ENCODE measurements around the gene PRDM13.
A peak's percentile ranks its signal among the peaks of the same experiment; 100 is the strongest.

Gene PRDM13

GRCh38 chr6:99589290-99589672, 17.4 kb upstream of the PRDM13 start:
- TF ChIP-seq OSR1 (CRISPR knock-in tag; IDR thresholded peaks at IDR 0.05) (no peak), ESRRG (CRISPR knock-in tag; IDR thresholded peaks at IDR 0.05) (no peak), SNAI2 (CRISPR knock-in tag; IDR thresholded peaks at IDR 0.05) (no peak), ZNF565 (CRISPR knock-in tag; conservative IDR thresholded peaks at IDR 0.05; ENCODE audit: low read depth) (no peak), PPARA (CRISPR knock-in tag; IDR thresholded peaks at IDR 0.05; ENCODE audit: borderline replicate concordance) (no peak), CSRNP3 (CRISPR knock-in tag; IDR thresholded peaks at IDR 0.05) (no peak), RARB (CRISPR knock-in tag; IDR thresholded peaks at IDR 0.05) (no peak), TCF4 (CRISPR knock-in tag; IDR thresholded peaks at IDR 0.05; ENCODE audit: borderline replicate concordance) (no peak), ZC3H10 (CRISPR knock-in tag; IDR thresholded peaks at IDR 0.05) (no peak), BACH2 (CRISPR knock-in tag; IDR thresholded peaks at IDR 0.05; ENCODE audit: borderline replicate concordance) (no peak), ZNF70 (CRISPR knock-in tag; IDR thresholded peaks at IDR 0.05) (no peak), ZFP30 (CRISPR knock-in tag; IDR thresholded peaks at IDR 0.05) (no peak), CSDC2 (CRISPR knock-in tag; IDR thresholded peaks at IDR 0.05) (no peak), ZNF8 (CRISPR knock-in tag; IDR thresholded peaks at IDR 0.05) (no peak), GLIS3 (CRISPR knock-in tag; IDR thresholded peaks at IDR 0.05) (no peak)
- TF ChIP-seq, protein P1, sequence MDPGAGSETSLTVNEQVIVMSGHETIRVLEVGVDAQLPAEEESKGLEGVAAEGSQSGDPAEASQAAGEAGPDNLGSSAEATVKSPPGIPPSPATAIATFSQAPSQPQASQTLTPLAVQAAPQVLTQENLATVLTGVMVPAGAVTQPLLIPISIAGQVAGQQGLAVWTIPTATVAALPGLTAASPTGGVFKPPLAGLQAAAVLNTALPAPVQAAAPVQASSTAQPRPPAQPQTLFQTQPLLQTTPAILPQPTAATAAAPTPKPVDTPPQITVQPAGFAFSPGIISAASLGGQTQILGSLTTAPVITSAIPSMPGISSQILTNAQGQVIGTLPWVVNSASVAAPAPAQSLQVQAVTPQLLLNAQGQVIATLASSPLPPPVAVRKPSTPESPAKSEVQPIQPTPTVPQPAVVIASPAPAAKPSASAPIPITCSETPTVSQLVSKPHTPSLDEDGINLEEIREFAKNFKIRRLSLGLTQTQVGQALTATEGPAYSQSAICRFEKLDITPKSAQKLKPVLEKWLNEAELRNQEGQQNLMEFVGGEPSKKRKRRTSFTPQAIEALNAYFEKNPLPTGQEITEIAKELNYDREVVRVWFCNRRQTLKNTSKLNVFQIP (CRISPR knock-in tag; IDR thresholded peaks at IDR 0.05; ENCODE audit: borderline replicate concordance, low read depth), result no peak
- TF ChIP-seq, protein P2, sequence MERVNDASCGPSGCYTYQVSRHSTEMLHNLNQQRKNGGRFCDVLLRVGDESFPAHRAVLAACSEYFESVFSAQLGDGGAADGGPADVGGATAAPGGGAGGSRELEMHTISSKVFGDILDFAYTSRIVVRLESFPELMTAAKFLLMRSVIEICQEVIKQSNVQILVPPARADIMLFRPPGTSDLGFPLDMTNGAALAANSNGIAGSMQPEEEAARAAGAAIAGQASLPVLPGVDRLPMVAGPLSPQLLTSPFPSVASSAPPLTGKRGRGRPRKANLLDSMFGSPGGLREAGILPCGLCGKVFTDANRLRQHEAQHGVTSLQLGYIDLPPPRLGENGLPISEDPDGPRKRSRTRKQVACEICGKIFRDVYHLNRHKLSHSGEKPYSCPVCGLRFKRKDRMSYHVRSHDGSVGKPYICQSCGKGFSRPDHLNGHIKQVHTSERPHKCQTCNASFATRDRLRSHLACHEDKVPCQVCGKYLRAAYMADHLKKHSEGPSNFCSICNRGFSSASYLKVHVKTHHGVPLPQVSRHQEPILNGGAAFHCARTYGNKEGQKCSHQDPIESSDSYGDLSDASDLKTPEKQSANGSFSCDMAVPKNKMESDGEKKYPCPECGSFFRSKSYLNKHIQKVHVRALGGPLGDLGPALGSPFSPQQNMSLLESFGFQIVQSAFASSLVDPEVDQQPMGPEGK (CRISPR knock-in tag; IDR thresholded peaks at IDR 0.05; ENCODE audit: borderline replicate concordance), result no peak
- TF ChIP-seq, protein P3, sequence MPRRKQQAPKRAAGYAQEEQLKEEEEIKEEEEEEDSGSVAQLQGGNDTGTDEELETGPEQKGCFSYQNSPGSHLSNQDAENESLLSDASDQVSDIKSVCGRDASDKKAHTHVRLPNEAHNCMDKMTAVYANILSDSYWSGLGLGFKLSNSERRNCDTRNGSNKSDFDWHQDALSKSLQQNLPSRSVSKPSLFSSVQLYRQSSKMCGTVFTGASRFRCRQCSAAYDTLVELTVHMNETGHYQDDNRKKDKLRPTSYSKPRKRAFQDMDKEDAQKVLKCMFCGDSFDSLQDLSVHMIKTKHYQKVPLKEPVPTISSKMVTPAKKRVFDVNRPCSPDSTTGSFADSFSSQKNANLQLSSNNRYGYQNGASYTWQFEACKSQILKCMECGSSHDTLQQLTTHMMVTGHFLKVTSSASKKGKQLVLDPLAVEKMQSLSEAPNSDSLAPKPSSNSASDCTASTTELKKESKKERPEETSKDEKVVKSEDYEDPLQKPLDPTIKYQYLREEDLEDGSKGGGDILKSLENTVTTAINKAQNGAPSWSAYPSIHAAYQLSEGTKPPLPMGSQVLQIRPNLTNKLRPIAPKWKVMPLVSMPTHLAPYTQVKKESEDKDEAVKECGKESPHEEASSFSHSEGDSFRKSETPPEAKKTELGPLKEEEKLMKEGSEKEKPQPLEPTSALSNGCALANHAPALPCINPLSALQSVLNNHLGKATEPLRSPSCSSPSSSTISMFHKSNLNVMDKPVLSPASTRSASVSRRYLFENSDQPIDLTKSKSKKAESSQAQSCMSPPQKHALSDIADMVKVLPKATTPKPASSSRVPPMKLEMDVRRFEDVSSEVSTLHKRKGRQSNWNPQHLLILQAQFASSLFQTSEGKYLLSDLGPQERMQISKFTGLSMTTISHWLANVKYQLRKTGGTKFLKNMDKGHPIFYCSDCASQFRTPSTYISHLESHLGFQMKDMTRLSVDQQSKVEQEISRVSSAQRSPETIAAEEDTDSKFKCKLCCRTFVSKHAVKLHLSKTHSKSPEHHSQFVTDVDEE (CRISPR knock-in tag; IDR thresholded peaks at IDR 0.05), result no peak
- TF ChIP-seq, protein P4, sequence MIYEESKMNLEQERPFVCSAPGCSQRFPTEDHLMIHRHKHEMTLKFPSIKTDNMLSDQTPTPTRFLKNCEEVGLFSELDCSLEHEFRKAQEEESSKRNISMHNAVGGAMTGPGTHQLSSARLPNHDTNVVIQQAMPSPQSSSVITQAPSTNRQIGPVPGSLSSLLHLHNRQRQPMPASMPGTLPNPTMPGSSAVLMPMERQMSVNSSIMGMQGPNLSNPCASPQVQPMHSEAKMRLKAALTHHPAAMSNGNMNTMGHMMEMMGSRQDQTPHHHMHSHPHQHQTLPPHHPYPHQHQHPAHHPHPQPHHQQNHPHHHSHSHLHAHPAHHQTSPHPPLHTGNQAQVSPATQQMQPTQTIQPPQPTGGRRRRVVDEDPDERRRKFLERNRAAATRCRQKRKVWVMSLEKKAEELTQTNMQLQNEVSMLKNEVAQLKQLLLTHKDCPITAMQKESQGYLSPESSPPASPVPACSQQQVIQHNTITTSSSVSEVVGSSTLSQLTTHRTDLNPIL (CRISPR knock-in tag; IDR thresholded peaks at IDR 0.05; ENCODE audit: low read depth), result no peak
- ATAC-seq, result peak; percentile 44

GRCh38 chr6:99589907-99590493, 16.6 kb upstream of the PRDM13 start:
- TF ChIP-seq ESRRG (CRISPR knock-in tag; IDR thresholded peaks at IDR 0.05) (no peak), ZNF70 (CRISPR knock-in tag; IDR thresholded peaks at IDR 0.05) (no peak), OSR1 (CRISPR knock-in tag; IDR thresholded peaks at IDR 0.05) (no peak), TCF4 (CRISPR knock-in tag; IDR thresholded peaks at IDR 0.05; ENCODE audit: borderline replicate concordance) (no peak), SNAI2 (CRISPR knock-in tag; IDR thresholded peaks at IDR 0.05) (no peak), ZFP3 (CRISPR knock-in tag; IDR thresholded peaks at IDR 0.05) (no peak), CSRNP3 (CRISPR knock-in tag; IDR thresholded peaks at IDR 0.05) (no peak)
- TF ChIP-seq, protein P1 (CRISPR knock-in tag; IDR thresholded peaks at IDR 0.05; ENCODE audit: borderline replicate concordance, low read depth), result no peak
- ATAC-seq, result no peak

Data from SK-N-SH treated with all-trans-retinoic acid at 6 μM for 48 hours (cell line).